SK-N-SH treated with all-trans-retinoic acid at 6 μM for 48 hours (cell line): ENCODE data around the gene CTNND1.

ENCODE experiments used
- ATAC-seq: fragments of 200-7000 bp; cut with Tn5 transposase; 3 replicates; pipeline ENCODE4 v1.9.1; 2020; ENCODE audit warnings: mild to moderate bottlenecking, moderate library complexity
- ARNTL ChIP-seq: fragments of 450-650 bp; formaldehyde crosslinking; IDR thresholded peaks from 2 replicates; pipeline ENCODE4 v1.5.0; 2020; ENCODE audit warnings: low read depth, mild to moderate bottlenecking, moderate library complexity, borderline replicate concordance
- ESRRG ChIP-seq: fragments of 250-450 bp; sonication (Bioruptor Pico); IDR thresholded peaks from 2 replicates; pipeline ENCODE4 v1.6.1; 2021; ENCODE audit warnings: mild to moderate bottlenecking
- GLIS3 ChIP-seq: fragments of 250-450 bp; sonication (Bioruptor Pico); IDR thresholded peaks from 2 replicates; pipeline ENCODE4 v1.5.0; 2020; ENCODE audit warnings: mild to moderate bottlenecking, moderate library complexity
- OSR1 ChIP-seq: fragments of 250-450 bp; sonication (Bioruptor Pico); IDR thresholded peaks from 2 replicates; pipeline ENCODE4 v1.8.0; 2022; ENCODE audit warnings: moderate library complexity, mild to moderate bottlenecking, inconsistent platforms
- PPARA ChIP-seq: fragments of 250-450 bp; sonication (Bioruptor Pico); IDR thresholded peaks from 2 replicates; pipeline ENCODE4 v1.5.0; 2020; ENCODE audit warnings: mild to moderate bottlenecking, borderline replicate concordance
- RARB ChIP-seq: fragments of 250-450 bp; sonication (Bioruptor Pico); IDR thresholded peaks from 2 replicates; pipeline ENCODE4 v1.8.0; 2021; ENCODE audit warnings: mild to moderate bottlenecking, moderate library complexity
- SNAI2 ChIP-seq: fragments of 250-450 bp; sonication (Bioruptor Pico); IDR thresholded peaks from 2 replicates; pipeline ENCODE4 v1.5.0; 2020; ENCODE audit warnings: mild to moderate bottlenecking, moderate library complexity
- TCF4 ChIP-seq: fragments of 250-450 bp; sonication (Bioruptor Pico); IDR thresholded peaks from 2 replicates; pipeline ENCODE4 v1.8.0; 2021; ENCODE audit warnings: mild to moderate bottlenecking, moderate library complexity, borderline replicate concordance
- TOX ChIP-seq: fragments of 250-450 bp; sonication (Bioruptor Pico); IDR thresholded peaks from 2 replicates; pipeline ENCODE4 v1.8.0; 2021; ENCODE audit warnings: mild to moderate bottlenecking, moderate library complexity, borderline replicate concordance
- ZFP3 ChIP-seq: fragments of 250-450 bp; sonication (Bioruptor Pico); IDR thresholded peaks from 2 replicates; pipeline ENCODE4 v1.5.0; 2020; ENCODE audit warnings: mild to moderate bottlenecking, moderate library complexity
- ZFP30 ChIP-seq: fragments of 450-650 bp; formaldehyde crosslinking; IDR thresholded peaks from 2 replicates; pipeline ENCODE4 v1.5.0; 2022; ENCODE audit warnings: mild to moderate bottlenecking, moderate library complexity
- ZNF565 ChIP-seq: fragments of 450-650 bp; formaldehyde crosslinking; conservative IDR thresholded peaks from 2 replicates; pipeline ENCODE4 v1.5.0; 2020; ENCODE audit warnings: low read depth, mild to moderate bottlenecking, moderate library complexity
- ZNF70 ChIP-seq: fragments of 450-650 bp; formaldehyde crosslinking; IDR thresholded peaks from 2 replicates; pipeline ENCODE4 v1.5.0; 2020; ENCODE audit warnings: mild to moderate bottlenecking, moderate library complexity
- ZNF8 ChIP-seq: fragments of 450-650 bp; formaldehyde crosslinking; IDR thresholded peaks from 2 replicates; pipeline ENCODE4 v1.5.0; 2020; ENCODE audit warnings: mild to moderate bottlenecking, moderate library complexity
- TF ChIP-seq, protein P1 (sequence below): fragments of 250-450 bp; sonication (Bioruptor Pico); IDR thresholded peaks from 2 replicates; pipeline ENCODE4 v1.5.0; 2020; ENCODE audit warnings: mild to moderate bottlenecking, moderate library complexity
- TF ChIP-seq, protein P2 (sequence below): fragments of 250-450 bp; sonication (Bioruptor Pico); IDR thresholded peaks from 2 replicates; pipeline ENCODE4 v1.8.0; 2021; ENCODE audit warnings: low read depth, mild to moderate bottlenecking, moderate library complexity, borderline replicate concordance
- TF ChIP-seq, protein P3 (sequence below): fragments of 250-450 bp; sonication (Bioruptor Pico); IDR thresholded peaks from 2 replicates; pipeline ENCODE4 v1.5.1; 2020; ENCODE audit warnings: low read depth, mild to moderate bottlenecking, moderate library complexity
- TF ChIP-seq, protein P4 (sequence below): fragments of 250-450 bp; sonication (Bioruptor Pico); IDR thresholded peaks from 2 replicates; pipeline ENCODE4 v1.5.1; 2021; ENCODE audit warnings: mild to moderate bottlenecking, moderate library complexity
- TF ChIP-seq, protein P5 (sequence below): fragments of 250-450 bp; sonication (Bioruptor Pico); IDR thresholded peaks from 2 replicates; pipeline ENCODE4 v1.8.0; 2020; ENCODE audit warnings: mild to moderate bottlenecking, moderate library complexity, borderline replicate concordance

Gene CTNND1

DNA sequence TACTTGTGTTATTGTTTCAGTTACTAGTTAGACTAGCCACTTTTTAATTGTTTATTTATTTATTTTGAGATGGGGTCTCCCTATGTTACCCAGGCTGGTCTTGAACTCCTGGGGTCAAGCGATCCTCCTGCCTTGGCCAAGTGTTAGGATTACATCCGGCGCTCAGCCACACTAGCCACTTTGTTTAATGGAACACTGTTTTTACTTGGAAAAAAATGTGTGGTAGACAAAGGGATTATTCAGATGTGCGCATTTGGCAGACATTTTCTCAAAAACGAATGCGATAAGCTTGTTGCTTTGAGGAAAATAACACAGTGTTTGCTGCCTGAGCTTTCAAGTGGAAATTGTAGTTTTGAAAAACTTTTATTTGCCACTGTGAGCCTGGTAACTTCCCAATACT lies 51.0 kb downstream of the CTNND1 start:
- TF ChIP-seq, protein P1, sequence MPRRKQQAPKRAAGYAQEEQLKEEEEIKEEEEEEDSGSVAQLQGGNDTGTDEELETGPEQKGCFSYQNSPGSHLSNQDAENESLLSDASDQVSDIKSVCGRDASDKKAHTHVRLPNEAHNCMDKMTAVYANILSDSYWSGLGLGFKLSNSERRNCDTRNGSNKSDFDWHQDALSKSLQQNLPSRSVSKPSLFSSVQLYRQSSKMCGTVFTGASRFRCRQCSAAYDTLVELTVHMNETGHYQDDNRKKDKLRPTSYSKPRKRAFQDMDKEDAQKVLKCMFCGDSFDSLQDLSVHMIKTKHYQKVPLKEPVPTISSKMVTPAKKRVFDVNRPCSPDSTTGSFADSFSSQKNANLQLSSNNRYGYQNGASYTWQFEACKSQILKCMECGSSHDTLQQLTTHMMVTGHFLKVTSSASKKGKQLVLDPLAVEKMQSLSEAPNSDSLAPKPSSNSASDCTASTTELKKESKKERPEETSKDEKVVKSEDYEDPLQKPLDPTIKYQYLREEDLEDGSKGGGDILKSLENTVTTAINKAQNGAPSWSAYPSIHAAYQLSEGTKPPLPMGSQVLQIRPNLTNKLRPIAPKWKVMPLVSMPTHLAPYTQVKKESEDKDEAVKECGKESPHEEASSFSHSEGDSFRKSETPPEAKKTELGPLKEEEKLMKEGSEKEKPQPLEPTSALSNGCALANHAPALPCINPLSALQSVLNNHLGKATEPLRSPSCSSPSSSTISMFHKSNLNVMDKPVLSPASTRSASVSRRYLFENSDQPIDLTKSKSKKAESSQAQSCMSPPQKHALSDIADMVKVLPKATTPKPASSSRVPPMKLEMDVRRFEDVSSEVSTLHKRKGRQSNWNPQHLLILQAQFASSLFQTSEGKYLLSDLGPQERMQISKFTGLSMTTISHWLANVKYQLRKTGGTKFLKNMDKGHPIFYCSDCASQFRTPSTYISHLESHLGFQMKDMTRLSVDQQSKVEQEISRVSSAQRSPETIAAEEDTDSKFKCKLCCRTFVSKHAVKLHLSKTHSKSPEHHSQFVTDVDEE (CRISPR knock-in tag): no peak
- TF ChIP-seq, protein P2, sequence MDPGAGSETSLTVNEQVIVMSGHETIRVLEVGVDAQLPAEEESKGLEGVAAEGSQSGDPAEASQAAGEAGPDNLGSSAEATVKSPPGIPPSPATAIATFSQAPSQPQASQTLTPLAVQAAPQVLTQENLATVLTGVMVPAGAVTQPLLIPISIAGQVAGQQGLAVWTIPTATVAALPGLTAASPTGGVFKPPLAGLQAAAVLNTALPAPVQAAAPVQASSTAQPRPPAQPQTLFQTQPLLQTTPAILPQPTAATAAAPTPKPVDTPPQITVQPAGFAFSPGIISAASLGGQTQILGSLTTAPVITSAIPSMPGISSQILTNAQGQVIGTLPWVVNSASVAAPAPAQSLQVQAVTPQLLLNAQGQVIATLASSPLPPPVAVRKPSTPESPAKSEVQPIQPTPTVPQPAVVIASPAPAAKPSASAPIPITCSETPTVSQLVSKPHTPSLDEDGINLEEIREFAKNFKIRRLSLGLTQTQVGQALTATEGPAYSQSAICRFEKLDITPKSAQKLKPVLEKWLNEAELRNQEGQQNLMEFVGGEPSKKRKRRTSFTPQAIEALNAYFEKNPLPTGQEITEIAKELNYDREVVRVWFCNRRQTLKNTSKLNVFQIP: no peak
- TF ChIP-seq, protein P3, sequence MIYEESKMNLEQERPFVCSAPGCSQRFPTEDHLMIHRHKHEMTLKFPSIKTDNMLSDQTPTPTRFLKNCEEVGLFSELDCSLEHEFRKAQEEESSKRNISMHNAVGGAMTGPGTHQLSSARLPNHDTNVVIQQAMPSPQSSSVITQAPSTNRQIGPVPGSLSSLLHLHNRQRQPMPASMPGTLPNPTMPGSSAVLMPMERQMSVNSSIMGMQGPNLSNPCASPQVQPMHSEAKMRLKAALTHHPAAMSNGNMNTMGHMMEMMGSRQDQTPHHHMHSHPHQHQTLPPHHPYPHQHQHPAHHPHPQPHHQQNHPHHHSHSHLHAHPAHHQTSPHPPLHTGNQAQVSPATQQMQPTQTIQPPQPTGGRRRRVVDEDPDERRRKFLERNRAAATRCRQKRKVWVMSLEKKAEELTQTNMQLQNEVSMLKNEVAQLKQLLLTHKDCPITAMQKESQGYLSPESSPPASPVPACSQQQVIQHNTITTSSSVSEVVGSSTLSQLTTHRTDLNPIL (CRISPR knock-in tag): no peak
- TF ChIP-seq ESRRG (CRISPR knock-in tag) (no peak), GLIS3 (CRISPR knock-in tag) (no peak), TCF4 (no peak), RARB (CRISPR knock-in tag) (no peak), TOX (CRISPR knock-in tag) (no peak), ZNF565 (CRISPR knock-in tag) (no peak), SNAI2 (CRISPR knock-in tag) (no peak), ARNTL (CRISPR knock-in tag) (no peak), ZNF70 (CRISPR knock-in tag) (no peak), OSR1 (CRISPR knock-in tag) (no peak)
- TF ChIP-seq, protein P4, sequence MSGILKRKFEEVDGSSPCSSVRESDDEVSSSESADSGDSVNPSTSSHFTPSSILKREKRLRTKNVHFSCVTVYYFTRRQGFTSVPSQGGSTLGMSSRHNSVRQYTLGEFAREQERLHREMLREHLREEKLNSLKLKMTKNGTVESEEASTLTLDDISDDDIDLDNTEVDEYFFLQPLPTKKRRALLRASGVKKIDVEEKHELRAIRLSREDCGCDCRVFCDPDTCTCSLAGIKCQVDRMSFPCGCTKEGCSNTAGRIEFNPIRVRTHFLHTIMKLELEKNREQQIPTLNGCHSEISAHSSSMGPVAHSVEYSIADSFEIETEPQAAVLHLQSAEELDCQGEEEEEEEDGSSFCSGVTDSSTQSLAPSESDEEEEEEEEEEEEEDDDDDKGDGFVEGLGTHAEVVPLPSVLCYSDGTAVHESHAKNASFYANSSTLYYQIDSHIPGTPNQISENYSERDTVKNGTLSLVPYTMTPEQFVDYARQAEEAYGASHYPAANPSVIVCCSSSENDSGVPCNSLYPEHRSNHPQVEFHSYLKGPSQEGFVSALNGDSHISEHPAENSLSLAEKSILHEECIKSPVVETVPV (CRISPR knock-in tag): no peak
- TF ChIP-seq, all 23 proteins: peak for 0
- no peak for ATAC-seq

DNA sequence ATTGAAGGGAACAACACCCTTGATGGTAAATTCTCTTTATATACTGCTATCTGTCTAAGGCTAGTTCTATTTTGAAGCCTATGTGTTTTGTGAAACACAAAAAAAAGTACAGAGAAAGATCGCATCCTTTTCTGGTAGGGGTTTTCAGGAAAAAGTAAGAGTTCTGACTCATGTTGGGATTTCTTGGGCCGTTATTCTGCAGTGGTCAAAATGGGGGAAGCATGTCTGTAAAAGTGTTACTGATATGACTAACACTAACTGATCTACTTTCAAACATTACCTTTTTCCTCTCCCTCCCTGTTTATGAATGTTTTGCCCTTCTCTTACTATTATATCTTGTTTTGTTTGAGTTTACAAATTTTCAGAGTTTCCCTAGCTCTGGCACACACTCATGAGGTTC lies 53.9 kb downstream of the CTNND1 start:
- TF ChIP-seq, protein P5, sequence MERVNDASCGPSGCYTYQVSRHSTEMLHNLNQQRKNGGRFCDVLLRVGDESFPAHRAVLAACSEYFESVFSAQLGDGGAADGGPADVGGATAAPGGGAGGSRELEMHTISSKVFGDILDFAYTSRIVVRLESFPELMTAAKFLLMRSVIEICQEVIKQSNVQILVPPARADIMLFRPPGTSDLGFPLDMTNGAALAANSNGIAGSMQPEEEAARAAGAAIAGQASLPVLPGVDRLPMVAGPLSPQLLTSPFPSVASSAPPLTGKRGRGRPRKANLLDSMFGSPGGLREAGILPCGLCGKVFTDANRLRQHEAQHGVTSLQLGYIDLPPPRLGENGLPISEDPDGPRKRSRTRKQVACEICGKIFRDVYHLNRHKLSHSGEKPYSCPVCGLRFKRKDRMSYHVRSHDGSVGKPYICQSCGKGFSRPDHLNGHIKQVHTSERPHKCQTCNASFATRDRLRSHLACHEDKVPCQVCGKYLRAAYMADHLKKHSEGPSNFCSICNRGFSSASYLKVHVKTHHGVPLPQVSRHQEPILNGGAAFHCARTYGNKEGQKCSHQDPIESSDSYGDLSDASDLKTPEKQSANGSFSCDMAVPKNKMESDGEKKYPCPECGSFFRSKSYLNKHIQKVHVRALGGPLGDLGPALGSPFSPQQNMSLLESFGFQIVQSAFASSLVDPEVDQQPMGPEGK: no peak
- TF ChIP-seq, protein P2: no peak
- no peak for TF ChIP-seq ZFP30
- no peak for ATAC-seq

DNA sequence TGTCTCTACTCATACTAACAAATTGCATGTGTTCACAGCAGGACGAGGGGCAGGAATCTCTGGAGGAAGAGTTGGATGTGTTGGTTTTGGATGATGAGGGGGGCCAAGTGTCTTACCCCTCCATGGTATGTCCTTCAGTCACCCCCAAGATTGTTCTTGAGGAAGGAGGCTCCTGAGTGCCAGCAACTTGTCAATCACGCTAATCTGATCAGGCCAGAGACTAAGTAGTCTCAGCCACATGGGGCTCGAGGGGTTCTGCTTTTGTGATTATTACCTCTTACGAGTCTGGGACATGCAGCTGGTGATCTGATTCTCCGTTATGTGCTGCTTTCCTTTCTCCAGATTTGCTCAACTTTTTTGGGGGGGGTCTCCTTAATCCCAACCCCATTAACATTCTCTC lies 54.3 kb downstream of the CTNND1 start:
- no peak for ATAC-seq
- no peak for TF ChIP-seq ZNF565 (CRISPR knock-in tag)
- TF ChIP-seq, protein P4 (CRISPR knock-in tag): no peak
- TF ChIP-seq OSR1 (CRISPR knock-in tag): no peak
- no peak for TF ChIP-seq ZNF8 (CRISPR knock-in tag)
- no peak for TF ChIP-seq ZFP3
- TF ChIP-seq PPARA (CRISPR knock-in tag): no peak
- TF ChIP-seq GLIS3 (CRISPR knock-in tag): no peak
- no peak for TF ChIP-seq TOX (CRISPR knock-in tag)
- TF ChIP-seq, protein P2: no peak
- TF ChIP-seq, protein P3 (CRISPR knock-in tag): no peak
- TF ChIP-seq TCF4: no peak
- TF ChIP-seq, protein P5: no peak
